ENCODE data around the gene CTBP1. TPM values are rescaled to one million over a fixed set of nuclear protein-coding genes. Genes with fewer than 3 reads are reported as not detected.

CTBP1 gene
- total and polyA plus RNA-seq, 2 experiments from 2014 or later: 74.0 to 192 TPM

DNA sequence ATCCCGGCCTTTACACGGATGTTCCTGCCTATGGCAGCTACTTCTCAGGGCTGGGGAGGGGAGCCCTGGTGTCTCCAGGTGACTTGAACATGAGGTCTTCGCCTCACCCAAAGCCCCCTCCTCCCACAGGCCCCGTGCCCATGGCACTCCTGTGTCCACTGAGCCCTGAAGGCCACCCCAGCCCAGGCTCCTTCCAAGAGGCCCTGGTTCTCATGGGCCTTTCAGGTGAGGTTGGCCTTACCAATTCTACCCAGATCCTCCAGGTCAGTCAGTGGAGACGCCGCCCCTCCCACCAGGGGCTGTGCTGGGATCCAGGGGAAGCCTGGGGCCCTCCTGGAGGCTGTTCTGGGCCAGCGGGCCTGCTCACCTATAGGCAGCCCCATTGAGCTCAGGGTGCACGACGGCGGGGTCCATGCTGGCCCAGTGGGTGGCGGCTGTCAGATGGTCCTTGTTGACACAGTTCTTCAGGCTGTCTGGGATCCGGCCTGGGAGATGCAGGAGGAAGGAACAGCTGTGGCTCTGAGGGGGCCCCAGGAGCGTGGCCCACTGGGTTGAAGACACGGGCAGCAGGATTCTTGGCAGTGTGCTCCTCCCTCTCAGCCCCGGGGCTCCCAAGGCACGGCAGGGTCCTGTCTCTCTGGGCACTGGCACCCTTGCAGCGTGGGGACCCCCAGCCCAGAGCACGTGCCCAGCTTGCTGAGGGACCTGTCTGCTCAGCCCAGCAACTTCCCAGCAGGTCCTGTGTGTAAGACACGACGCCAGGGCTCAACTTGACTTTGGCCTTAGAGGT is 36.2 kb downstream of the CTBP1 start:
- Histone ChIP-seq H2AFZ (no peak overlapping the region), H3K27me3 (ENCODE audit: insufficient read depth) (no peaks in the 10 kb centered on the region), H3K9me2 (ENCODE audit: insufficient read depth) (no peaks in the 10 kb centered on the region), H3K27ac (ENCODE audit: low read depth) (no peak overlapping the region), H3K4me3 (no peak overlapping the region), H3F3A (replicated peaks; ENCODE audit: low read depth) (no peaks in the 10 kb centered on the region), H3K4me2 (no peak overlapping the region), H3K4me1 (ENCODE audit: insufficient read depth) (no peaks in the 10 kb centered on the region), H3K36me3 (ENCODE audit: insufficient read depth) (no peaks in the 10 kb centered on the region; the same call in 1 of the 2 replicates), H3K79me2 (replicated peaks; ENCODE audit: insufficient read depth) (no peaks in the 10 kb centered on the region), H4K20me1 (replicated peaks; ENCODE audit: insufficient read depth) (0 out of 2 replicates have a peak, but pooled peaks cover 7% of the 10 kb centered on the region)
- peaks cover 4% of the 10 kb centered on the region for H3K27me3 Mint-ChIP-seq (ENCODE audit: insufficient read depth, low read depth, poor library complexity)
- H3K36me3 Mint-ChIP-seq (ENCODE audit: low read depth): peaks cover 21% of the 10 kb centered on the region
- H3K9me3 Mint-ChIP-seq: no peaks in the 10 kb centered on the region
- H3K4me1 Mint-ChIP-seq: no peaks in the 10 kb centered on the region; the same call in 2 of the 3 replicates
- no peak overlapping the region for H3K4me3 Mint-ChIP-seq
- no peak for TF ChIP-seq ZNF331 (CRISPR knock-in tag; IDR thresholded peaks at IDR 0.05; ENCODE audit: low read depth)
- TF ChIP-seq, protein P1, sequence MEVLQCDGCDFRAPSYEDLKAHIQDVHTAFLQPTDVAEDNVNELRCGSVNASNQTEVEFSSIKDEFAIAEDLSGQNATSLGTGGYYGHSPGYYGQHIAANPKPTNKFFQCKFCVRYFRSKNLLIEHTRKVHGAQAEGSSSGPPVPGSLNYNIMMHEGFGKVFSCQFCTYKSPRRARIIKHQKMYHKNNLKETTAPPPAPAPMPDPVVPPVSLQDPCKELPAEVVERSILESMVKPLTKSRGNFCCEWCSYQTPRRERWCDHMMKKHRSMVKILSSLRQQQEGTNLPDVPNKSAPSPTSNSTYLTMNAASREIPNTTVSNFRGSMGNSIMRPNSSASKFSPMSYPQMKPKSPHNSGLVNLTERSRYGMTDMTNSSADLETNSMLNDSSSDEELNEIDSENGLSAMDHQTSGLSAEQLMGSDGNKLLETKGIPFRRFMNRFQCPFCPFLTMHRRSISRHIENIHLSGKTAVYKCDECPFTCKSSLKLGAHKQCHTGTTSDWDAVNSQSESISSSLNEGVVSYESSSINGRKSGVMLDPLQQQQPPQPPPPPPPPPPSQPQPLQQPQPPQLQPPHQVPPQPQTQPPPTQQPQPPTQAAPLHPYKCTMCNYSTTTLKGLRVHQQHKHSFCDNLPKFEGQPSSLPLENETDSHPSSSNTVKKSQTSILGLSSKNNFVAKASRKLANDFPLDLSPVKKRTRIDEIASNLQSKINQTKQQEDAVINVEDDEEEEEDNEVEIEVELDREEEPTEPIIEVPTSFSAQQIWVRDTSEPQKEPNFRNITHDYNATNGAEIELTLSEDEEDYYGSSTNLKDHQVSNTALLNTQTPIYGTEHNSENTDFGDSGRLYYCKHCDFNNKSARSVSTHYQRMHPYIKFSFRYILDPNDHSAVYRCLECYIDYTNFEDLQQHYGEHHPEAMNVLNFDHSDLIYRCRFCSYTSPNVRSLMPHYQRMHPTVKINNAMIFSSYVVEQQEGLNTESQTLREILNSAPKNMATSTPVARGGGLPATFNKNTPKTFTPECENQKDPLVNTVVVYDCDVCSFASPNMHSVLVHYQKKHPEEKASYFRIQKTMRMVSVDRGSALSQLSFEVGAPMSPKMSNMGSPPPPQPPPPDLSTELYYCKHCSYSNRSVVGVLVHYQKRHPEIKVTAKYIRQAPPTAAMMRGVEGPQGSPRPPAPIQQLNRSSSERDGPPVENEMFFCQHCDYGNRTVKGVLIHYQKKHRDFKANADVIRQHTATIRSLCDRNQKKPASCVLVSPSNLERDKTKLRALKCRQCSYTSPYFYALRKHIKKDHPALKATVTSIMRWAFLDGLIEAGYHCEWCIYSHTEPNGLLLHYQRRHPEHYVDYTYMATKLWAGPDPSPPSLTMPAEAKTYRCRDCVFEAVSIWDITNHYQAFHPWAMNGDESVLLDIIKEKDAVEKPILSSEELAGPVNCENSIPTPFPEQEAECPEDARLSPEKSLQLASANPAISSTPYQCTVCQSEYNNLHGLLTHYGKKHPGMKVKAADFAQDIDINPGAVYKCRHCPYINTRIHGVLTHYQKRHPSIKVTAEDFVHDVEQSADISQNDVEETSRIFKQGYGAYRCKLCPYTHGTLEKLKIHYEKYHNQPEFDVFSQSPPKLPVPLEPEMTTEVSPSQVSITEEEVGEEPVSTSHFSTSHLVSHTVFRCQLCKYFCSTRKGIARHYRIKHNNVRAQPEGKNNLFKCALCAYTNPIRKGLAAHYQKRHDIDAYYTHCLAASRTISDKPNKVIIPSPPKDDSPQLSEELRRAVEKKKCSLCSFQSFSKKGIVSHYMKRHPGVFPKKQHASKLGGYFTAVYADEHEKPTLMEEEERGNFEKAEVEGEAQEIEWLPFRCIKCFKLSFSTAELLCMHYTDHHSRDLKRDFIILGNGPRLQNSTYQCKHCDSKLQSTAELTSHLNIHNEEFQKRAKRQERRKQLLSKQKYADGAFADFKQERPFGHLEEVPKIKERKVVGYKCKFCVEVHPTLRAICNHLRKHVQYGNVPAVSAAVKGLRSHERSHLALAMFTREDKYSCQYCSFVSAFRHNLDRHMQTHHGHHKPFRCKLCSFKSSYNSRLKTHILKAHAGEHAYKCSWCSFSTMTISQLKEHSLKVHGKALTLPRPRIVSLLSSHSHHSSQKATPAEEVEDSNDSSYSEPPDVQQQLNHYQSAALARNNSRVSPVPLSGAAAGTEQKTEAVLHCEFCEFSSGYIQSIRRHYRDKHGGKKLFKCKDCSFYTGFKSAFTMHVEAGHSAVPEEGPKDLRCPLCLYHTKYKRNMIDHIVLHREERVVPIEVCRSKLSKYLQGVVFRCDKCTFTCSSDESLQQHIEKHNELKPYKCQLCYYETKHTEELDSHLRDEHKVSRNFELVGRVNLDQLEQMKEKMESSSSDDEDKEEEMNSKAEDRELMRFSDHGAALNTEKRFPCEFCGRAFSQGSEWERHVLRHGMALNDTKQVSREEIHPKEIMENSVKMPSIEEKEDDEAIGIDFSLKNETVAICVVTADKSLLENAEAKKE (CRISPR knock-in tag; IDR thresholded peaks at IDR 0.05): no peak
- no peak for TF ChIP-seq CREB1 (CRISPR knock-in tag; IDR thresholded peaks at IDR 0.05; ENCODE audit: low read depth)
- no peak for TF ChIP-seq EZH2phosphoT487 (IDR thresholded peaks at IDR 0.05; ENCODE audit: unreplicated experiment)
- TF ChIP-seq, protein P2, sequence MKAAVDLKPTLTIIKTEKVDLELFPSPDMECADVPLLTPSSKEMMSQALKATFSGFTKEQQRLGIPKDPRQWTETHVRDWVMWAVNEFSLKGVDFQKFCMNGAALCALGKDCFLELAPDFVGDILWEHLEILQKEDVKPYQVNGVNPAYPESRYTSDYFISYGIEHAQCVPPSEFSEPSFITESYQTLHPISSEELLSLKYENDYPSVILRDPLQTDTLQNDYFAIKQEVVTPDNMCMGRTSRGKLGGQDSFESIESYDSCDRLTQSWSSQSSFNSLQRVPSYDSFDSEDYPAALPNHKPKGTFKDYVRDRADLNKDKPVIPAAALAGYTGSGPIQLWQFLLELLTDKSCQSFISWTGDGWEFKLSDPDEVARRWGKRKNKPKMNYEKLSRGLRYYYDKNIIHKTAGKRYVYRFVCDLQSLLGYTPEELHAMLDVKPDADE (IDR thresholded peaks at IDR 0.05): no peak
- TF ChIP-seq JUNB (IDR thresholded peaks at IDR 0.05; ENCODE audit: unreplicated experiment): no peak
- no peak for TF ChIP-seq ZNF114 (CRISPR knock-in tag; IDR thresholded peaks at IDR 0.05)
- no peak for TF ChIP-seq EZH2 (IDR thresholded peaks at IDR 0.05; ENCODE audit: low read depth, unreplicated experiment)
- no peak for ATAC-seq
- H3K27ac Mint-ChIP-seq: no peak overlapping the region
- DNase-seq (ENCODE audit: low spot score): no peak

Measured in GM23338 (cell line).